Skeletal muscle satellite cell (primary cell): Measurements from ENCODE around the gene ERC1.
"Not testable (repeated sequence)": the region's sequence is repeated elsewhere in the genome, so short reads cannot be mapped to it uniquely, and the experiment has no call there.

Experiments used
- H3K27me3 ChIP-seq: 2 replicates; pipeline ENCODE4 v1.7.0; 2013; ENCODE audit warnings: low read length; ENCODE audit not compliant: control insufficient read depth, insufficient read depth
- H3K36me3 ChIP-seq: 2 replicates; pipeline ENCODE4 v1.7.0; 2013; ENCODE audit warnings: mild to moderate bottlenecking, control low read depth, low read length; ENCODE audit not compliant: insufficient read depth
- H3K4me1 ChIP-seq: 2 replicates; pipeline ENCODE4 v1.7.0; 2013; ENCODE audit warnings: low read length; ENCODE audit not compliant: control insufficient read depth, insufficient read depth
- H3K4me2 ChIP-seq: 2 replicates; pipeline ENCODE4 v1.7.0; 2013; ENCODE audit warnings: mild to moderate bottlenecking, low read length
- H3K4me3 ChIP-seq: 2 replicates; pipeline ENCODE4 v1.7.0; 2013; ENCODE audit warnings: low read length
- H3K9ac ChIP-seq: 2 replicates; pipeline ENCODE4 v1.7.0; 2013; ENCODE audit warnings: mild to moderate bottlenecking, low read depth, low read length, moderate library complexity
- H3K9me3 ChIP-seq: replicated peaks from 2 replicates; pipeline ENCODE4 v1.7.0; 2013; ENCODE audit warnings: mild to moderate bottlenecking, control low read depth, low read length

ERC1 gene

GRCh38 chr12:1338483-1339177, 347.6 kb downstream of the ERC1 start:
- Histone ChIP-seq H3K27me3 (no peaks in the 10 kb centered on the region), H3K9ac (no peak overlapping the region), H3K9me3 (no peaks in the 10 kb centered on the region), H3K4me1 (no peaks in the 10 kb centered on the region), H3K4me2 (no peak overlapping the region), H3K36me3 (no peaks in the 10 kb centered on the region), H3K4me3 (no peak overlapping the region)

DNA sequence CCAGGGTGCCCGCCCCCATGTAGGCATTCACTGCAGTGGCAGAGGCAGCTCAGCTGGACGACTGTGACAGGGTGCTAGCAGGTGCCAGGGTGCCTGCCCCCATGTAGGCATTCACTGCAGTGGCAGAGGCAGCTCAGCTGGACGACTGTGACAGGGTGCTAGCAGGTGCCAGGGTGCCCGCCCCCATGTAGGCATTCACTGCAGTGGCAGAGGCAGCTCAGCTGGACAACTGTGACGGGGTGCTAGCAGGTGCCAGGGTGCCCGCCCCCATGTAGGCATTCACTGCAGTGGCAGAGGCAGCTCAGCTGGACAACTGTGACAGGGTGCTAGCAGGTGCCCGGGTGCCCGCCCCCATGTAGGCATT, 348.1 kb downstream of the ERC1 start:
- not testable (repeated sequence) for H3K36me3 ChIP-seq, H3K27me3 ChIP-seq, H3K9me3 ChIP-seq, H3K9ac ChIP-seq, H3K4me2 ChIP-seq, H3K4me1 ChIP-seq, H3K4me3 ChIP-seq

DNA sequence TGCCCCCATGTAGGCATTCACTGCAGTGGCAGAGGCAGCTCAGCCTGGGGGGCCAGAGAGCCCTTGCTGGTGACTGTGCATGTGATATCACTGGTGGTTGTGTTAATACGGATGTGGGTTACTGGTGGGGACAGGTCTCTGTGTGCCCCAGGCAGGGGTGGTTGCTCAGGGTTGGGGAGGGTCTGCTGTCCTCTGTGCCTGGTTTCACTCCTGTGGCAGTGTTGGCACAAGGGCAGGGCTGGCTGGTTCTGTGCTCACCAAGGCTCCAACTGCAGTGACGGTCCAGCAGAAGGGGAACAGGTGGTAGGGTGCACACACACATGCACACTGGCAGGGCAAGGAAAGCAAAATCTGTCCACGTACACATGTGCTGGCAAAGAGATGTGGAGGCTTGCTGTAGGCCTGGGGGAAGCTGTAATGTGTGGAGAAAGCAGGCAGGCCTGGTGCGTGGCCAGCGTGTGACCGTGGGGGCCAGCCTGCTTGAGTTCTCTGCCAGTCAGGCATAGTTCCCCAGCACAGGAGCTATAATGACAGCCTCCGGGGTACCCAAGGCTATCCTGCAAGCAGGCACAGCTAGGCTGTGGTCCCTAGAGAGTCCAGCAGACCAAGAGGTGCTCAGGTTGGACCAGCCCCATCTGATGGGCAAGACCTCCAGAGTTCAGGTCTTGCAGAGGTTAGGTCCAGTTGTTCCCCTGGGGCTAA, 348.7 kb downstream of the ERC1 start:
- H3K36me3 ChIP-seq = no peaks in the 10 kb centered on the region
- no peak overlapping the region for H3K9ac ChIP-seq
- H3K9me3 ChIP-seq = no peaks in the 10 kb centered on the region
- no peak overlapping the region for H3K4me2 ChIP-seq
- no peak overlapping the region for H3K4me3 ChIP-seq
- no peaks in the 10 kb centered on the region for H3K4me1 ChIP-seq
- no peaks in the 10 kb centered on the region for H3K27me3 ChIP-seq

- H3K36me3 ChIP-seq, H3K27me3 ChIP-seq, H3K4me2 ChIP-seq, H3K9ac ChIP-seq, H3K9me3 ChIP-seq, H3K4me1 ChIP-seq, H3K4me3 ChIP-seq: not testable (repeated sequence)
These were observed 350.2 kb downstream of the ERC1 start for GRCh38 chr12:1341270-1341669.

DNA sequence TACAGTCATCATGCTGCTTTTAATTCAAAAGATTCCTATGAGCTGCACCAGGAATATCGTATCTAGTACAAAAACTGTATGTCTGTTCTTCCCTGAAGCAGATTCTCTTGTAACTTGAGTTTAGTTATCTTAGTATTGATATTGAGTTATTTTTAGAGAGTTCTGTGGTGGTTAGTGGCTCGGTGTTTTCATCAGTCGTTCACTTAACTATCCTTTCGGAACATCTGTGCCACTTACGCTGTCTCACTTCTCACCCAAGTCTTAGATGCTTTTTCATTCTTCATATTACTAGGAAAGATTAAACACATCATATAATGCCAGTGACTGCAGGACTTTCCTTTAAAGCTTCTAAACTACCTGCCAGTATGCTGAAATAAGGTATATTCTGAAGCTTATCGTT, 352.4 kb downstream of the ERC1 start:
- H3K4me1 ChIP-seq = peaks cover 9% of the 10 kb centered on the region
- no peak overlapping the region for H3K9ac ChIP-seq
- no peaks in the 10 kb centered on the region for H3K27me3 ChIP-seq
- H3K4me2 ChIP-seq = no peak overlapping the region
- H3K36me3 ChIP-seq = no peaks in the 10 kb centered on the region
- H3K4me3 ChIP-seq = no peak overlapping the region
- no peaks in the 10 kb centered on the region for H3K9me3 ChIP-seq

DNA sequence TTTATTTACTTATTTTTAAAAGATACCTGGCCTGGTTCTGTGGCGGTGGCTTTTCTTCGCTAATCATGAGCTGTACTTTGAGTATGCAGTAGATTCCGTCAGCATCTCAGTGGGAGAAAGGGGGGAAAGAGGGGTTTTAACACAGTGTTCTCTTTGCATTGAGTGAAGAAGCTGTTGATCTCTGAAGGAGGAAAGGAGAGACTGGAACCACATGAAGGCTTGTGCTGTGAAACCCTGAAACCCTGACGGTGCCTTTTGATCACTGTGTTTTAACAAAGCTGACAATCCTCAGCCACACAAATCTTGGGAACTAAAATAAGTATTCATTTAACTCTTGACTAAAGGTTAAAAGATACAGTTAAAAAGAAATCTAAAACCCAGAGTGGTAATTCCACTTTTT, 353.2 kb downstream of the ERC1 start:
- no peaks in the 10 kb centered on the region for H3K9me3 ChIP-seq
- no peaks in the 10 kb centered on the region for H3K36me3 ChIP-seq
- H3K27me3 ChIP-seq = no peaks in the 10 kb centered on the region
- H3K4me3 ChIP-seq = no peak overlapping the region
- H3K4me1 ChIP-seq = peaks cover 9% of the 10 kb centered on the region
- H3K9ac ChIP-seq = no peak overlapping the region
- no peak overlapping the region for H3K4me2 ChIP-seq

GRCh38 chr12:1346126-1346525, 355.1 kb downstream of the ERC1 start:
- H3K9me3 ChIP-seq = no peaks in the 10 kb centered on the region
- H3K4me3 ChIP-seq = no peak overlapping the region
- H3K36me3 ChIP-seq = no peaks in the 10 kb centered on the region
- H3K27me3 ChIP-seq = no peaks in the 10 kb centered on the region
- peak overlapping the region; percentile 29 for H3K9ac ChIP-seq
- H3K4me1 ChIP-seq = peaks cover 26% of the 10 kb centered on the region
- H3K4me2 ChIP-seq = no peak overlapping the region

DNA sequence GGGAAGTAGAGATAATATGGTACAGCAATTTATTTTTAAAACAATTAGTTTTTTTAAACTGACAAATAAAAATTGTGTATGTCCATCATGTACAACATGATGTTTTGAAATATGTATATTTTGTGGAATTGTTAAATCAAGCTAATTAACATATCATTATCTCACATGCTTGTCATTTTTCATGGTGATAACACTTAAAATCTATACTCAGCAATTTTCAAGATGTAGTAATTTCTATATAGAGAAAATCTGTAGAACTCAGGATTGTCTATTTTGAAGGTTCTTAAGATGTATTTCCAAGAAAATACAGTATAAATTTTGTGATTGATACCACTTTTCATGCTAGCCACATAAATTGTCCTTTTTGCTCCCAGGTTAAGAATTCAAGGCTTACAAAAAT, 356.3 kb downstream of the ERC1 start:
- Histone ChIP-seq H3K36me3 (no peaks in the 10 kb centered on the region), H3K4me3 (no peak overlapping the region), H3K4me2 (no peak overlapping the region), H3K27me3 (no peaks in the 10 kb centered on the region), H3K9ac (no peak overlapping the region), H3K9me3 (no peaks in the 10 kb centered on the region), H3K4me1 (peaks cover 30% of the 10 kb centered on the region)

- Histone ChIP-seq H3K36me3 (no peaks in the 10 kb centered on the region), H3K4me1 (peaks cover 30% of the 10 kb centered on the region), H3K9me3 (no peaks in the 10 kb centered on the region), H3K9ac (no peak overlapping the region), H3K4me3 (no peak overlapping the region), H3K27me3 (no peaks in the 10 kb centered on the region), H3K4me2 (no peak overlapping the region)
These were observed 357.6 kb downstream of the ERC1 start for GRCh38 chr12:1348606-1349005.

DNA sequence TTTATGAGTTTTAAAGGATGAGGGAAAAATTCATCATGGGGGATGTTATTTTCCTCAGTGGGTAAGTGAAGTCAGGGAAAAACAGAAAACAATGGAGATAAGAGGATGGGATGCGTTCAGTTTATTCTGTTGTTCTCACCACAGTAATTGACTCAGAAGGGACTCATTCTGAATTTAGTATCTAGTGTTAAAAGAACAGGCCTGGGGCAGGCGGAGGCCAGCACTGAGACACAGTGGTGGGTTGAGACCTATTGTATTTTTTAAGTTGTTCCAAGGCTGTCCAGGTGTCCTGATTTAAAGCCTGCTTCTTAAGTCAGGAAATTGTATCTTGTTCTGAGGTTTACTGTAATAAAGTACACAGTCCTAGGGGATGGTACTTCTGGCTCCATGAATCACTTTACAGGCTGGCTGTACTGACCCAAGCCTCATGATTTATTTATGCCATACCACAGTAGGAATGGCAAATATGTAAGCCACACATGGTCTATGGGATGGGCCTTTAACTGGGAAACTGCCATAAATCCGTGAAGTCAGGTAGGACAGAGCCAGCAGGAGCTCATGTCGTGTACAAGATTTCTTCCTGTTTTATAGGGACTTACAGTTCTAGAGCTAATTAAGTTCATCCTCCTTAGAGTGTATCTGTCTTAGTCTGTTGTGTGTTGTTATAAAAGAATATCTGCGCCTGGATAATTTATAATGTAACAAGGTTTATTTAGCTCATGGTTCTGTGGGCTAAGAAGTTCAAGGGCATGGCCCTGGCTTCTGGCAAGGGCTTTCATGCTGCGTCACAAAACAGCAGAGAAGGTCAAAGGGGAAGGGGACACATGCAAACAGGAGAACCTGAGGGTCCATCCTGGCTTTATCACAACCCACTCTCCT, 359.3 kb downstream of the ERC1 start:
- Histone ChIP-seq H3K4me3 (no peak overlapping the region), H3K9me3 (no peaks in the 10 kb centered on the region), H3K4me2 (peak overlapping the region; percentile 30), H3K4me1 (peaks cover 32% of the 10 kb centered on the region), H3K9ac (peak overlapping the region; percentile 54), H3K36me3 (no peaks in the 10 kb centered on the region), H3K27me3 (no peaks in the 10 kb centered on the region)

DNA sequence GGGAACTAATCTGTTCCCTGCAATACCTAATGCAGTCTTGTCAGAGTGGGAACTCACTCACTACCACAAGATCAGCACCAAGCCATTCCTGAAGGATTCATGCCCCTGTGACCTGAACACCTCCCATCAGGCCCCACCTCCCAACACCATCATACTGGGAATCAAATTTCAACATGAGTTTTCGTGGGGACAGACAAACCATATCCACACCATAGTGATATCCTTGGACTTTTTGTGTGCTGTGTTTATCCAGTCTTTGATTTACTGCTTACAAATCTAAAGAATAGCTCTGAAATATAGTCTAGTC, 359.9 kb downstream of the ERC1 start:
- Histone ChIP-seq H3K4me2 (peak overlapping the region; percentile 1), H3K9ac (peak overlapping the region; percentile 24), H3K27me3 (no peaks in the 10 kb centered on the region), H3K36me3 (no peaks in the 10 kb centered on the region), H3K4me3 (no peak overlapping the region), H3K9me3 (no peaks in the 10 kb centered on the region), H3K4me1 (peaks cover 34% of the 10 kb centered on the region)
